Measurements from ENCODE around the gene CAST. TPM values are rescaled to one million over a fixed set of nuclear protein-coding genes. Genes with fewer than 3 reads are reported as not detected.
"Not testable (repeated sequence)": the region's sequence is repeated elsewhere in the genome, so short reads cannot be mapped to it uniquely, and the experiment has no call there.

CAST gene
- total RNA-seq, 4 donors from 2014 or later: 415 to 523 (median 468) TPM

- no peak for TF ChIP-seq CTCF (IDR thresholded peaks at IDR 0.05)
- no peak for TF ChIP-seq POLR2A (IDR thresholded peaks at IDR 0.05)
- H3K4me3 ChIP-seq (ENCODE audit: low read depth, poor library complexity, severe bottlenecking): no peak overlapping the region
- WGBS, 2 donors: 83 to 92% methylated on average over 2 of the region's 2 CpGs
- DNase-seq (ENCODE audit: low spot score in 2 of 2): no peak
- intact Hi-C loops (cut with DNase I; ENCODE audit: low total_unique reads): no loop called here
Measured at GRCh38 chr5:96796434-96796833, 134.3 kb downstream of the CAST start.

GRCh38 chr5:96801718-96802117 is 139.5 kb downstream of the CAST start:
- H3K4me3 ChIP-seq (ENCODE audit: low read depth, poor library complexity, severe bottlenecking); DNase-seq (ENCODE audit: low spot score in 2 of 2); intact Hi-C loops (cut with DNase I; ENCODE audit: low total_unique reads): not testable (repeated sequence)
- WGBS, 2 donors: 93 to 97% methylated on average over 11 of the region's 11 CpGs

- WGBS, 2 donors: 0 to 1% methylated on average over 12 to 25 of the region's 37 CpGs
- no peak for TF ChIP-seq CTCF (IDR thresholded peaks at IDR 0.05)
- TF ChIP-seq POLR2A (IDR thresholded peaks at IDR 0.05): no peak
- peak overlapping the region; percentile 97 for H3K4me3 ChIP-seq (ENCODE audit: low read depth, poor library complexity, severe bottlenecking)
- intact Hi-C loops (cut with DNase I; ENCODE audit: low total_unique reads): no loop called here
- DNase-seq (ENCODE audit: low spot score in 2 of 2): peak; percentile 50 to 95
Measured at GRCh38 chr5:96807075-96807654, 145.0 kb downstream of the CAST start.

GRCh38 chr5:96808541-96808828 is 146.3 kb downstream of the CAST start:
- intact Hi-C loops (cut with DNase I; ENCODE audit: low total_unique reads): no loop called here
- DNase-seq (ENCODE audit: low spot score in 2 of 2): no peak
- WGBS, 2 donors: 32 to 37% methylated on average over 2 of the region's 2 CpGs
- TF ChIP-seq CTCF (IDR thresholded peaks at IDR 0.05) (no peak), POLR2A (IDR thresholded peaks at IDR 0.05) (no peak)
- H3K4me3 ChIP-seq (ENCODE audit: low read depth, poor library complexity, severe bottlenecking): no peak overlapping the region

- 87 to 89% methylated on average over 8 of the region's 8 CpGs for WGBS, 2 donors
- intact Hi-C loops (cut with DNase I; ENCODE audit: low total_unique reads): no loop called here
- no peak for TF ChIP-seq CTCF (IDR thresholded peaks at IDR 0.05)
- no peak for TF ChIP-seq POLR2A (IDR thresholded peaks at IDR 0.05)
- no peak for DNase-seq (ENCODE audit: low spot score in 2 of 2)
- H3K4me3 ChIP-seq (ENCODE audit: low read depth, poor library complexity, severe bottlenecking): no peak overlapping the region
Measured at GRCh38 chr5:96808868-96809558, 146.8 kb downstream of the CAST start.

GRCh38 chr5:96809921-96810320 is 147.7 kb downstream of the CAST start:
- WGBS, 2 donors: 83 to 86% methylated on average over 9 of the region's 9 CpGs
- no peak for DNase-seq (ENCODE audit: low spot score in 2 of 2)
- TF ChIP-seq CTCF (IDR thresholded peaks at IDR 0.05): no peak
- no peak for TF ChIP-seq POLR2A (IDR thresholded peaks at IDR 0.05)
- intact Hi-C loops (cut with DNase I; ENCODE audit: low total_unique reads): no loop called here
- H3K4me3 ChIP-seq (ENCODE audit: low read depth, poor library complexity, severe bottlenecking): no peak overlapping the region

Data from lower leg skin (tissue), 4 donors.